ENCODE results near the gene DENND4C.
"Not testable (repeated sequence)": the region's sequence is repeated elsewhere in the genome, so short reads cannot be mapped to it uniquely, and the experiment has no call there.

Gene DENND4C

GRCh38 chr9:19266778-19267384 is 36.4 kb downstream of the DENND4C start:
- not testable (repeated sequence) for DNase-seq (ENCODE audit: low read depth in 2 of 2)

GRCh38 chr9:19269582-19269981 is 39.1 kb downstream of the DENND4C start:
- no peak for DNase-seq (ENCODE audit: low read depth in 2 of 2)

GRCh38 chr9:19270421-19270949 is 40.0 kb downstream of the DENND4C start:
- no peak for DNase-seq (ENCODE audit: low read depth in 2 of 2)

GRCh38 chr9:19271081-19271480 is 40.6 kb downstream of the DENND4C start:
- DNase-seq (ENCODE audit: low read depth in 2 of 2), result no peak

- no peak for DNase-seq (ENCODE audit: low read depth in 2 of 2)
These were observed 51.3 kb downstream of the DENND4C start for GRCh38 chr9:19281801-19282200.

- DNase-seq (ENCODE audit: low read depth in 2 of 2), result no peak
These were observed 52.7 kb downstream of the DENND4C start for GRCh38 chr9:19283072-19283710.

GRCh38 chr9:19284729-19285128 is 54.2 kb downstream of the DENND4C start:
- DNase-seq (ENCODE audit: low read depth in 2 of 2), result no peak

- no peak for DNase-seq (ENCODE audit: low read depth in 2 of 2)
These were observed 56.2 kb downstream of the DENND4C start for GRCh38 chr9:19286634-19287188.

GRCh38 chr9:19288081-19288480 is 57.6 kb downstream of the DENND4C start:
- DNase-seq (ENCODE audit: low read depth in 2 of 2), result no peak

- DNase-seq (ENCODE audit: low read depth in 2 of 2), result no peak
These were observed 59.6 kb downstream of the DENND4C start for GRCh38 chr9:19290103-19290502.

- DNase-seq (ENCODE audit: low read depth in 2 of 2), result no peak
These were observed 63.7 kb downstream of the DENND4C start for GRCh38 chr9:19294219-19294618.

- DNase-seq (ENCODE audit: low read depth in 2 of 2), result no peak
These were observed 68.0 kb downstream of the DENND4C start for GRCh38 chr9:19298436-19299000.

GRCh38 chr9:19303216-19303615 is 72.7 kb downstream of the DENND4C start:
- DNase-seq (ENCODE audit: low read depth in 2 of 2), result no peak

GRCh38 chr9:19306568-19306967 is 76.1 kb downstream of the DENND4C start:
- no peak for DNase-seq (ENCODE audit: low read depth in 2 of 2)

- DNase-seq (ENCODE audit: low read depth in 2 of 2), result no peak
These were observed 79.8 kb downstream of the DENND4C start for GRCh38 chr9:19310246-19310645.

GRCh38 chr9:19313573-19313972 is 83.1 kb downstream of the DENND4C start:
- no peak for DNase-seq (ENCODE audit: low read depth in 2 of 2)

- DNase-seq (ENCODE audit: low read depth in 2 of 2), result no peak
These were observed 90.0 kb downstream of the DENND4C start for GRCh38 chr9:19320495-19320894.

- DNase-seq (ENCODE audit: low read depth in 2 of 2), result no peak
These were observed 101.4 kb downstream of the DENND4C start for GRCh38 chr9:19331877-19332276.

GRCh38 chr9:19336166-19336565 is 105.7 kb downstream of the DENND4C start:
- no peak for DNase-seq (ENCODE audit: low read depth in 2 of 2)

- DNase-seq (ENCODE audit: low read depth in 2 of 2), result no peak
These were observed 112.5 kb downstream of the DENND4C start for GRCh38 chr9:19342947-19343346.

- DNase-seq (ENCODE audit: low read depth in 2 of 2), result no peak
These were observed 128.2 kb downstream of the DENND4C start for GRCh38 chr9:19358701-19359100.

GRCh38 chr9:19369107-19369506 is 138.6 kb downstream of the DENND4C start:
- DNase-seq (ENCODE audit: low read depth in 2 of 2), result no peak

- no peak for DNase-seq (ENCODE audit: low read depth in 2 of 2)
These were observed 141.4 kb downstream of the DENND4C start for GRCh38 chr9:19371942-19372341.

Measured in stimulated activated CD8-positive, alpha-beta memory T cell treated with anti-CD3 and anti-CD28 coated beads, Interleukin-2, amount 100 ng/mL, for 48 hours (primary cell).